IPS-18c (cell line): Measurements from ENCODE around the gene ZNF396.

Source experiments
- H3K4me3 ChIP-seq: 2 replicates; pipeline ENCODE4 v1.7.0; 2013; ENCODE audit warnings: low read depth, mild to moderate bottlenecking, low read length, moderate library complexity; ENCODE audit not compliant: insufficient read depth
- H3K9me3 ChIP-seq: one replicate; pipeline ENCODE4 v1.6.1; 2013; ENCODE audit warnings: mild to moderate bottlenecking, low read length, moderate library complexity; ENCODE audit not compliant: control insufficient read depth, insufficient read depth

Gene ZNF396

GRCh38 chr18:35322486-35323458, 54.4 kb downstream of the ZNF396 start:
- no peak overlapping the region for H3K4me3 ChIP-seq
- H3K9me3 ChIP-seq: no peaks in the 10 kb centered on the region
